Epithelial cell of proximal tubule (primary cell): Measurements from ENCODE around the gene KREMEN1. TPM values are rescaled to one million over a fixed set of nuclear protein-coding genes. Genes with fewer than 3 reads are reported as not detected.
"Not testable (repeated sequence)": the region's sequence is repeated elsewhere in the genome, so short reads cannot be mapped to it uniquely, and the experiment has no call there.

Experiments used
- DNase-seq: peaks from one replicate; pipeline ENCODE4 v3.0.0-alpha.2; 2011; ENCODE audit warnings: low read depth
- H3K4me3 ChIP-seq: 2 replicates; pipeline ENCODE4 v1.5.1; 2011; ENCODE audit warnings: low read depth, mild to moderate bottlenecking, low read length
- total RNA-seq: library from RNA; depleted of rRNA; stranded (reverse); fragments of >200 nt; gene quantifications from 2 replicates; pipeline ENCODE4 v1.2.3, GENCODE V29; 2015
- TF ChIP-seq, protein P1 (sequence below): conservative IDR thresholded peaks from 2 replicates; pipeline ENCODE4 v1.5.1; 2012; ENCODE audit warnings: low read depth, mild to moderate bottlenecking, low read length

KREMEN1 gene
- total RNA-seq, 1 donor from 2014 or later, result 10.8 TPM

DNA sequence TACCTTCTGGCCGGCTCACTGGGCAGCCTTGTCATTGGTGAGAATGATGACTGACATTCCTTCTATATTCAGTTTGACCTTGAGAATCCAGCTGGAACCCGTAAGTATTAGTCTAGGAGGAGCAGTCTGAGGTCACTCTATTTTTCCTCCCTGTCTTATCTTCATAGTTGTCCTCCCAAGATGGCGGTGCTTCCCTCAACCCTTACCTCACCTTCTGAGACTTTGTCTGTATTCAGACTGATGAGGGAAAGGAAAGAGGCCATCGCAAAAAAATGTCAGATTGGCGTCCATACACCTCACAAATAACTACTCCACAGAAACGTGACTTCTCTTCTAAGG, 6.0 kb downstream of the KREMEN1 start:
- TF ChIP-seq, protein P1, sequence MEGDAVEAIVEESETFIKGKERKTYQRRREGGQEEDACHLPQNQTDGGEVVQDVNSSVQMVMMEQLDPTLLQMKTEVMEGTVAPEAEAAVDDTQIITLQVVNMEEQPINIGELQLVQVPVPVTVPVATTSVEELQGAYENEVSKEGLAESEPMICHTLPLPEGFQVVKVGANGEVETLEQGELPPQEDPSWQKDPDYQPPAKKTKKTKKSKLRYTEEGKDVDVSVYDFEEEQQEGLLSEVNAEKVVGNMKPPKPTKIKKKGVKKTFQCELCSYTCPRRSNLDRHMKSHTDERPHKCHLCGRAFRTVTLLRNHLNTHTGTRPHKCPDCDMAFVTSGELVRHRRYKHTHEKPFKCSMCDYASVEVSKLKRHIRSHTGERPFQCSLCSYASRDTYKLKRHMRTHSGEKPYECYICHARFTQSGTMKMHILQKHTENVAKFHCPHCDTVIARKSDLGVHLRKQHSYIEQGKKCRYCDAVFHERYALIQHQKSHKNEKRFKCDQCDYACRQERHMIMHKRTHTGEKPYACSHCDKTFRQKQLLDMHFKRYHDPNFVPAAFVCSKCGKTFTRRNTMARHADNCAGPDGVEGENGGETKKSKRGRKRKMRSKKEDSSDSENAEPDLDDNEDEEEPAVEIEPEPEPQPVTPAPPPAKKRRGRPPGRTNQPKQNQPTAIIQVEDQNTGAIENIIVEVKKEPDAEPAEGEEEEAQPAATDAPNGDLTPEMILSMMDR, result no peak
- no peak overlapping the region for H3K4me3 ChIP-seq
- DNase-seq, result no peak

DNA sequence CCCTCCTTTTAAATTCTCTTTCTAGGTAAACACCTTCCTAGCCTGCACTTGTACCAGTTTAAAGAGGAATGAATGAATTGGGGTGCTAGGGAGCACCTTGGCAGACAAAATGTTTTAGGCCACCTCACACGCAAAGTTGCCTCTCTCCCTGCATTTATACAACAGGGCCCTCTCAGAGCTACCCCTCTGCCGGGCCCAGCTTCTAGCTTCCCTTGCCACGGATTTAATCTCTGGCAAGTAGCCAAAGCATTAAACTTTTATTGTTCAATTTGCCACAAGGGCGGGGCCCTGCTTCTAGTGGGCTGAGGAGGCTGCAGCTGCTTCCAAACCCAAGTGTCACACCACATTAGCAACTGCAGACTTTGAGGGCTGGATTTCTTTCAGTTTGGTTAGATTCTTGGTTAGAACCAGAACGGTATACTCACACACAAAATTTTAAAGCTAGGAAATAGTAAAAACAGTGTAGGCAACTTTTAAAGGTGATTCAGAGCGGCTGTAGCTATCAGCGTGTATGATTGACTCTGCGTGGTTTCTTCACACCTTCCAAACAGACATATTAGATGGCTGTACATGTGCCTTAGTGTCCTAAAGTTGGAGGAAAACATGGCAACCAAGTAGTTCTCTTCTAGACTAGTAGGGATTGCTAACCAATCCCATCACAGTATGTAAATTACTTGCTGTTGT, 6.5 kb downstream of the KREMEN1 start:
- TF ChIP-seq, protein P1, result no peak
- no peak overlapping the region for H3K4me3 ChIP-seq
- DNase-seq, result no peak

DNA sequence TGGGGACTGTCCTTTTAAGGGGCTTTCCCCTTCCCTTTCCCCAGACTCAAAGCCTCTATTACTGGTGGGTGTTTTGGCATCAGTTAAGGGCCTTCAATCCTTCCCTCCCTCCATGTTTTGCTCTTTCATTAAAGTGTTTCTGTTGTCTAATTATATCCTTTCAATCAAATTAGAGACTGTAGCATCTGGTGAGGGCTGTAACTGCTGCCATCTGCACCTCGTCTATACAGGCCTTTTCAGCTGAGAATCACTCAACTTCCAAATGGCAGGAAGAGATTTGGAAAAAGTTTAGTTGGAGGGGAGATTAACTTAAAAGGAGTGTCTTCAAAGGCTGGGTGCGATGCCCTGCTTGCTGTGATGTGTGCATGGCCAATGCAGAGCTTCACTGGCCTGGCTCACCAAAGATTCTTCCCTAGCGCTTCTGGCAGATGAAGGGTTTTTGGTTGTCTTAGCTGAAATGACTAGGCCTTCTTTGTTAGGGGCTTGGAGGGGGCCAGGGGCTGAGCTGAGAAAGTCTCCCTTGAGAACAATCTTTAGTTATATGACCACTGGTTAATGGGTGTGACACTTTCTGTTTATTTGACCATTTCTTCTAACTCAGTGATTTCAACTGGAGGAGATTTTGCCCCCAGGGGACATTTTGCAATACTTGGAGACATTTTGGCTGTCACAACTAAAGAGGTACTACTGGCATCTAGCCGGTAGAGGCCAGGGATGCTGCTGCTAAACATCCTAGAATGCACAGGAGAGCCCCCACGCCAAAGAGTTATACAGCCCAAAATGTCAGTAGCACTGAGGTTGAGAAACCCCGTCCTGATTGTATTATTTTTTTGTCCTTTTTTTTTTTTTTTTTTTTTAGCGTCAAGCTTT, 7.5 kb downstream of the KREMEN1 start:
- no peak for DNase-seq
- TF ChIP-seq, protein P1, result no peak
- H3K4me3 ChIP-seq, result no peak overlapping the region

DNA sequence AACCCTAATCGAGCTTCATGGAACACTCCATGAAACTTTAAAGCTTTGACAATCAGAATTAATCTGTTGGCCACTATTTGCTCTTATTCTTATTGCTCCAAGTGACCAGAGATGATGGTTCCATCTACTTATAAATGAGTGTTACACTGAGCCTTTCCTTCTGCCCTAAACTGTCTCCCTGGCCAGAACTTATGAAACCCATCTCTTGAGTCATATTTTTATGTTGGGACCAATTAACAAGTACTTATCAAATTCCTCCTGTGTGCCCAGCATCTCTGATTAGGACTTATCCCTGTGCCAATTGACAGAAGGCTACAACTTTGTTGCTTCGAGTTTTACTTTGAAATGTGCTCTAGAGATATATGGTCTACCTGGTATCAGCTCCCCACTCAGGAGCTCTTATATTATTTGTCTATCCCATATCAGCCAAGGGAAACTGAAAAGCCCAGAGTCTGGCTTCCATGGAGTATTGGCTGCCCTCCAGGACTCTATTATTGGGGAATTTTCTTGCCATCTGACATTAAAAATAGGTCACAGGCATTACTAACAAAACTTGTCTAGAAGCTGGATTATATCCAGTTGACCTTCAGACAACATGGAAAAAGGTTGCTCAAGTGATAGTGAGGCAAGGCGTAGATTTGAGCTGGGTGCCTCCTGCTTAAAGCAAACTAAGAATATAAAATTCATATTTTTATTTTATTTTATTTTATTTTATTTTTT, 8.8 kb downstream of the KREMEN1 start:
- TF ChIP-seq, protein P1, result no peak
- no peak for DNase-seq
- H3K4me3 ChIP-seq, result no peak overlapping the region

DNA sequence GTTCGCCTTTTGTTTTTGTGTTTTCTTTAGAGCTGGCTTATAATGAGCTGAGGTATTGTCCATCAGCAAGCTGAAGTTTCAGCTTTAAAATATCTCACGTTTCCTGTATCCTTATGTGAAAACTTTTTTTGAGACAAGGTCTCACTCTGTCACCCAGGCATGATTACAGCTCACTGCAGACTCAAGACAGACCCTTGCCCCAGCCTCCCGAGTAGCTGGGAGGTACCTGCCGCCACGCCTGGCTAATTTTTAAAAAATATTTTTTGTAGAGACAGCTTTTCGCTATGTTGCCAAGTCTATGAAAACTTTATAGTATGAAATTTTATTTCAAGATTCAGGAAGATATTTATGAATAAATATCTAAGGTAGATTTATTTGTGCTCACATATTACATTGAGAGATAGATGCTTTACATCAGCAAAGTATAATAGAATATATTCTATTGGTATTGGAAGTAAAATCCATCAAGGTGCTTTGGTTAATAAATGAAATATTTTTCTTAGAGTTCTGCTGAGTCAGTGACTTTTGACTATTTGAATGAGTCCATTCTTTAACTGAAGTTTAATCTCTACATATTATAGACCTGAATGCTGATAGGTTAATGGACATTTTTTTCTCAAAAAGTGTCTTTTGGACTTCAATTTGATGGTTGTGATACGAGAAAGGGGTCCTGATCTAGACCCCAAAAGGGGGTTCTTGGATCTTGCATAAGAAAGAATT, 10.2 kb downstream of the KREMEN1 start:
- TF ChIP-seq, protein P1, result no peak
- no peak overlapping the region for H3K4me3 ChIP-seq
- no peak for DNase-seq

DNA sequence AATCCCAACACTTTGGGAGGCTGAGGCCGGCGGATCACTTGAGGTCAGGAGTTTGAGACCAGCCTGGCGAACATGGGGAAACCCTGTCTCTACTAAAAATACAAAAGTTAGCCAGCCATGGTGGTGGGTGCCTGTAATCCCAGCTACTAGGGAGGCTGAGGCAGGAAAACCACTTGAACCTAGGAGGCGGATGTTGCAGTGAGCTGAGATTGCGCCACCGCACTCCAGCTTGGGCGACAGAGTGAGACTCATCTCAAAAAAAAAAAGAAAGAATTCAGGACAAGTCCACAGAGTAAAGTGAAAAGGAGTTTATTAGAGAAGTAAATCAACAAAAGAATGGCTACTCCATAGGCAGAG, 10.7 kb downstream of the KREMEN1 start:
- not testable (repeated sequence) for DNase-seq

More for the DNA sequence above, 10.7 kb downstream of the KREMEN1 start:
- H3K4me3 ChIP-seq, result not testable (repeated sequence)
